Colonic mucosa (tissue), 4 donors: Measurements from ENCODE around the gene CHGA. TPM values are rescaled to one million over a fixed set of nuclear protein-coding genes. Genes with fewer than 3 reads are reported as not detected.

Experiments used
- DNase-seq: peaks from one replicate; pipeline ENCODE4 v3.0.0-alpha.2; 2020
- H3K27ac ChIP-seq: fragments of 200-600 bp; one replicate; pipeline ENCODE4 v1.8.0; 2021
- H3K27me3 ChIP-seq: fragments of 200-600 bp; one replicate; pipeline ENCODE4 v1.8.0; 2021
- H3K36me3 ChIP-seq: fragments of 200-600 bp; one replicate; pipeline ENCODE4 v1.8.0; 2021
- H3K4me1 ChIP-seq: fragments of 200-600 bp; one replicate; pipeline ENCODE4 v1.8.0; 2021; ENCODE audit warnings: mild to moderate bottlenecking
- H3K4me3 ChIP-seq: fragments of 200-600 bp; one replicate; pipeline ENCODE4 v1.8.0; 2021
- H3K9ac ChIP-seq, 2 donors: one replicate each; pipeline ENCODE4 v1.7.0; 2013; ENCODE audit warnings: control low read depth in 2 of 2, low read depth in 2 of 2, low read length in 2 of 2
- H3K9me3 ChIP-seq: fragments of 200-600 bp; one replicate; pipeline ENCODE4 v1.8.0; 2021
- CTCF ChIP-seq: fragments of 200-600 bp; IDR thresholded peaks from one replicate; pipeline ENCODE4 v1.8.0; 2022; ENCODE audit warnings: antibody characterized with exemption, mild to moderate bottlenecking
- intact Hi-C: fragments of 100-400 bp; cut with DNase I; formaldehyde crosslinking; loops from one replicate; pipeline ENCODE4 v1.14.1; 2022
- total RNA-seq, 2 donors: library from RNA; stranded (reverse); fragmentation: NEBNext Ultra II Directional in 1 of 2; extraction: Animal tissue kit (Norgen Biotek cat#: 25700) in 1 of 2; gene quantifications; one replicate each; pipeline ENCODE4 v1.2.1, GENCODE V29; 2021
- donor health status: healthy.
- donor health status: DM: no; HTN: no; CAD: no.
- donor health status: DM: no; HTN: no; CAD: no.

Gene CHGA
- total RNA-seq, 2 donors from 2014 or later: 137 to 326 TPM

GRCh38 chr14:92959761-92960680, 37.1 kb downstream of the CHGA start:
- no peaks in the 10 kb centered on the region for H3K27me3 ChIP-seq
- H3K9me3 ChIP-seq: no peaks in the 10 kb centered on the region
- DNase-seq: no peak
- no peaks in the 10 kb centered on the region for H3K36me3 ChIP-seq
- intact Hi-C loops: no loop called here
- no peak overlapping the region for H3K27ac ChIP-seq
- peaks cover 7% of the 10 kb centered on the region for H3K4me1 ChIP-seq
- H3K4me3 ChIP-seq: no peak overlapping the region
- H3K9ac ChIP-seq: no peak overlapping the region
- no peak for TF ChIP-seq CTCF

GRCh38 chr14:92960706-92961566, 38.0 kb downstream of the CHGA start:
- no peak for TF ChIP-seq CTCF
- Histone ChIP-seq H3K9ac (no peak overlapping the region), H3K27ac (no peak overlapping the region), H3K9me3 (no peaks in the 10 kb centered on the region), H3K36me3 (no peaks in the 10 kb centered on the region), H3K4me3 (no peak overlapping the region), H3K4me1 (peaks cover 7% of the 10 kb centered on the region), H3K27me3 (no peaks in the 10 kb centered on the region)
- intact Hi-C loops: no loop called here
- no peak for DNase-seq

GRCh38 chr14:92961567-92961855, 38.6 kb downstream of the CHGA start:
- H3K27me3 ChIP-seq: no peaks in the 10 kb centered on the region
- DNase-seq: no peak
- peaks cover 7% of the 10 kb centered on the region for H3K4me1 ChIP-seq
- no peak overlapping the region for H3K4me3 ChIP-seq
- no peak overlapping the region for H3K27ac ChIP-seq
- no peaks in the 10 kb centered on the region for H3K36me3 ChIP-seq
- H3K9me3 ChIP-seq: no peaks in the 10 kb centered on the region
- H3K9ac ChIP-seq: no peak overlapping the region
- intact Hi-C loops: no loop called here
- no peak for TF ChIP-seq CTCF

GRCh38 chr14:92962031-92962830, 39.3 kb downstream of the CHGA start:
- Histone ChIP-seq H3K27ac (no peak overlapping the region), H3K9ac (no peak overlapping the region), H3K4me1 (peaks cover 7% of the 10 kb centered on the region), H3K27me3 (no peaks in the 10 kb centered on the region), H3K9me3 (no peaks in the 10 kb centered on the region), H3K4me3 (no peak overlapping the region), H3K36me3 (no peaks in the 10 kb centered on the region)
- TF ChIP-seq CTCF: no peak
- DNase-seq: no peak
- intact Hi-C loops: no loop called here

GRCh38 chr14:92962831-92963095, 39.8 kb downstream of the CHGA start:
- no peak for TF ChIP-seq CTCF
- intact Hi-C loops: no loop called here
- H3K9me3 ChIP-seq: no peaks in the 10 kb centered on the region
- no peaks in the 10 kb centered on the region for H3K36me3 ChIP-seq
- H3K4me1 ChIP-seq: peaks cover 7% of the 10 kb centered on the region
- no peak overlapping the region for H3K4me3 ChIP-seq
- H3K27ac ChIP-seq: no peak overlapping the region
- H3K27me3 ChIP-seq: no peaks in the 10 kb centered on the region
- no peak overlapping the region for H3K9ac ChIP-seq
- no peak for DNase-seq
